ENCODE data around the gene UNC79. TPM values are rescaled to one million over a fixed set of nuclear protein-coding genes. Genes with fewer than 3 reads are reported as not detected.

The UNC79 gene
- total RNA-seq, 4 donors from 2014 or later: 0.14 to 0.32 TPM; not detected in 2

DNA sequence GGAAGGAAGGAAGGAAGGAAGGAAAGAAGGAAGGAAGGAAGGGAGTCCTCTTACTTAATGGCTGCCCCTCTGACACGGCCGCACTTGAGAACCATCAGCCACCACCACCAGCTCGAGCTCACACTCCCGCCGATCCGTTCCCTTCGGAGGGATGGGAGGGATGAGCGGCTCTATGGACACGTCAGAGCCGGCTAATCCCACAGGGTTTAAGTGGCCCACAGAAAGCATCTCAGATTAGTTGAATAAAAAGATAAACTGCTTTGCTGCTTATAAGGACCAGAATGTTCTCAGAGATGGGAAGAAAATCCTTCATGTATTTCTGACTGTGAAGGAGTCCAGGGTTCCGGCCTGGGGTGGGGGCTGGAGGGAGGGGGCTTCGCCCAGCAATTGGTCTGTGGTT, 326.5 kb downstream of the UNC79 start:
- Histone ChIP-seq H3K27ac (peak overlapping the region; percentile 38 to 61 (median 55)), H3K4me3 (no peak overlapping the region), H3K4me1 (peaks cover 6 to 26% (median 7%) of the 10 kb centered on the region in 4 donors), H3K9me3 (no peaks in the 10 kb centered on the region), H3K27me3 (no peaks in the 10 kb centered on the region), H3K36me3 (no peaks in the 10 kb centered on the region)
- TF ChIP-seq, protein P1, sequence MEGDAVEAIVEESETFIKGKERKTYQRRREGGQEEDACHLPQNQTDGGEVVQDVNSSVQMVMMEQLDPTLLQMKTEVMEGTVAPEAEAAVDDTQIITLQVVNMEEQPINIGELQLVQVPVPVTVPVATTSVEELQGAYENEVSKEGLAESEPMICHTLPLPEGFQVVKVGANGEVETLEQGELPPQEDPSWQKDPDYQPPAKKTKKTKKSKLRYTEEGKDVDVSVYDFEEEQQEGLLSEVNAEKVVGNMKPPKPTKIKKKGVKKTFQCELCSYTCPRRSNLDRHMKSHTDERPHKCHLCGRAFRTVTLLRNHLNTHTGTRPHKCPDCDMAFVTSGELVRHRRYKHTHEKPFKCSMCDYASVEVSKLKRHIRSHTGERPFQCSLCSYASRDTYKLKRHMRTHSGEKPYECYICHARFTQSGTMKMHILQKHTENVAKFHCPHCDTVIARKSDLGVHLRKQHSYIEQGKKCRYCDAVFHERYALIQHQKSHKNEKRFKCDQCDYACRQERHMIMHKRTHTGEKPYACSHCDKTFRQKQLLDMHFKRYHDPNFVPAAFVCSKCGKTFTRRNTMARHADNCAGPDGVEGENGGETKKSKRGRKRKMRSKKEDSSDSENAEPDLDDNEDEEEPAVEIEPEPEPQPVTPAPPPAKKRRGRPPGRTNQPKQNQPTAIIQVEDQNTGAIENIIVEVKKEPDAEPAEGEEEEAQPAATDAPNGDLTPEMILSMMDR (IDR thresholded peaks at IDR 0.05): no peak
- no peak for TF ChIP-seq POLR2AphosphoS5 (IDR thresholded peaks at IDR 0.05)
- no peak for TF ChIP-seq POLR2A (IDR thresholded peaks at IDR 0.05)
- no peak for TF ChIP-seq EP300 (IDR thresholded peaks at IDR 0.05; ENCODE audit: low read depth)
- DNase-seq: no peak
- 73 to 86% methylated on average over 7 to 12 of the region's 12 CpGs for WGBS, 2 donors (ENCODE audit: low coverage in 1 of 2)
- in situ Hi-C loops (cut with MboI; ENCODE audit: low pct_ligation_motif_present in 1 of 4, low pct_unique_long_range_greater_than_20kb in 1 of 4, low sequenced_read_pairs in 3 of 4) (no loop called here), intact Hi-C loops (cut with DNase I; ENCODE audit: low total_unique reads) (no loop called here)

Small RNAs within 50 kb of the gene (small RNA-seq; reads per million reads assigned to genes)
- gene RF00019 (0 reads per million in 4 donors), gene RF02271 (0 reads per million in 4 donors), gene RNU6-1258P (0 reads per million in 4 donors)

Other genes starting within 250 kb of the UNC79 start
- 10 to 100 TPM in 2 of 4 donors, 1 to 10 TPM in 2; 2.2 to 28.1 (median 12.3) TPM for gene MOAP1, start 246.0 kb upstream of the UNC79 start, total RNA-seq
- 10 to 100 TPM in 1 of 4 donors, 1 to 10 TPM in 2, not detected in 1; 3.7 to 21.7 (median 9.1) TPM for gene LYSET, start 245.6 kb upstream of the UNC79 start, total RNA-seq
- gene GON7, start 223.9 kb upstream of the UNC79 start, total RNA-seq: 10 to 100 TPM in 2 of 4 donors, 1 to 10 TPM in 2; 4.5 to 29.4 (median 13.6) TPM
- 10 to 100 TPM; 19.1 to 76.4 (median 23.8) TPM for gene UBR7, start 223.7 kb upstream of the UNC79 start, total RNA-seq
- 10 to 100 TPM; 37.4 to 53.1 (median 44.8) TPM for gene BTBD7, start 97.9 kb upstream of the UNC79 start, total RNA-seq
- not detected for gene COX8C, start 83.8 kb upstream of the UNC79 start, total RNA-seq

All from transverse colon (tissue), 4 donors.